Testis (tissue), 3 donors: ENCODE measurements around the gene SYK. TPM values are rescaled to one million over a fixed set of nuclear protein-coding genes. Genes with fewer than 3 reads are reported as not detected.

ENCODE experiments used
- DNase-seq: peaks from one replicate; pipeline ENCODE4 v3.0.0-alpha.2; 2019
- H3K27ac ChIP-seq, 2 donors: fragments of 200-600 bp; sonication (generic); one replicate each; pipeline ENCODE4 v1.5.1; 2019
- H3K27me3 ChIP-seq: fragments of 200-600 bp; sonication (generic); one replicate; pipeline ENCODE4 v1.5.1; 2019
- H3K36me3 ChIP-seq: fragments of 200-600 bp; sonication (generic); one replicate; pipeline ENCODE4 v1.5.1; 2017; ENCODE audit warnings: low read depth; ENCODE audit errors: missing control alignments
- H3K4me1 ChIP-seq: fragments of 200-600 bp; sonication (generic); one replicate; pipeline ENCODE4 v1.5.1; 2019
- H3K4me3 ChIP-seq, 2 donors: fragments of 200-600 bp; sonication (generic); one replicate each; pipeline ENCODE4 v1.5.1; 2017 to 2019
- H3K9me3 ChIP-seq: fragments of 200-600 bp; sonication (generic); one replicate; pipeline ENCODE4 v1.5.1; 2017
- POLR2A ChIP-seq: fragments of 450-650 bp; IDR thresholded peaks from one replicate; pipeline ENCODE4 v1.6.1; 2017; ENCODE audit warnings: antibody characterized with exemption, mild to moderate bottlenecking, moderate library complexity
- WGBS, 2 donors: methylation state at CpG; one replicate each; pipeline ENCODE4 v1.1.5; 2018; 5-methylcytosine and 5-hydroxymethylcytosine counted together
- intact Hi-C: fragments of 100-400 bp; cut with DNase I; formaldehyde crosslinking; loops from one replicate; pipeline ENCODE4 v1.15.1; 2023; ENCODE audit warnings: low total_unique reads
- polyA plus RNA-seq: library from polyadenylated mRNA; stranded (reverse); fragments of 350-450 nt; fragmentation: Illumina TruSeq; extraction: RNeasy Lipid Tissue Mini Kit (QIAGEN cat#74804); gene quantifications from one replicate; pipeline ENCODE4 v1.2.3, GENCODE V29; 2014; ENCODE audit warnings: low read depth, low replicate concordance; ENCODE audit not compliant: insufficient read depth
- total RNA-seq, 2 donors: library from RNA; depleted of rRNA; stranded (reverse); fragments of >200 nt; gene quantifications; one replicate each; pipeline ENCODE4 v1.2.3, GENCODE V29; 2016
- TF ChIP-seq, protein P1 (sequence below), 3 experiments: fragments of 450-650 bp in 2 of 3; fragments of 200-600 bp in 1 of 3; sonication (generic) in 1 of 3; IDR thresholded peaks; one replicate each; pipeline ENCODE4 v1.5.1; 2016 to 2019; ENCODE audit warnings: antibody characterized with exemption in 3 of 3, mild to moderate bottlenecking in 2 of 3, moderate library complexity in 1 of 3

SYK gene
- total and polyA plus RNA-seq, 3 donors from 2014 or later: 22.0 to 51.1 (median 30.8) TPM

DNA sequence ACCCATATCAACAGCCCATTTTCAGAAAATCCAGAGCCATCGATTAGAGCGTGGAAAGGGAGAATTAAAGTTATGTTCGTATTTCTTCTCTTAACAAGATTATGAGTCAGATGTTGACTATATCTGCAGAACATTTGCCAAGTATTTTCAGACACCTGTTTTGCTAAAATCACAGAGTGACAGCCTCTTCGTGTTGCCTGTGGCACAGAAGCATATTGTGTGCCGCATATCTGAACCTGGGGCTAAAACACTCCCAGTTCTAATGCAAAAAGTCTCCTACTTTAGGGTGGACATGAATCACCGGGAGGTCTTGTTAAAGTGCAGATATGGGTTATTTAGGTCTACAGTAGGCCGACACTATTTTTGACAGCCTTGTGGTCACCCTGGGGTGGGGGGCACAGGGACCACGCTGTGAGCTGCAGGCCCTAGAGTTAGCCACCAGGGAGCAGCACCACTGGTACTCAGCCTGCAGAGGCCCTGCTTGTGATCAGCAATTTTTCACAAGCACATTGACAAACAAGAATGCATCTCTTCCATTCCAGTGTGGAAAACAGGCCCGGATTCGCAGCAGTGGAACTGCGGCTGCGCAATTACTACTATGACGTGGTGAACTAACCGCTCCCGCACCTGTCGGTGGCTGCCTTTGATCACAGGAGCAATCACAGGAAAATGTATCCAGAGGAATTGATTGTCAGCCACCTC is 93.5 kb downstream of the SYK start:
- Histone ChIP-seq H3K4me1 (no peaks in the 10 kb centered on the region), H3K27ac (no peak overlapping the region), H3K36me3 (no peaks in the 10 kb centered on the region), H3K4me3 (no peak overlapping the region), H3K27me3 (no peaks in the 10 kb centered on the region), H3K9me3 (no peaks in the 10 kb centered on the region)
- TF ChIP-seq POLR2A: no peak
- TF ChIP-seq, protein P1, sequence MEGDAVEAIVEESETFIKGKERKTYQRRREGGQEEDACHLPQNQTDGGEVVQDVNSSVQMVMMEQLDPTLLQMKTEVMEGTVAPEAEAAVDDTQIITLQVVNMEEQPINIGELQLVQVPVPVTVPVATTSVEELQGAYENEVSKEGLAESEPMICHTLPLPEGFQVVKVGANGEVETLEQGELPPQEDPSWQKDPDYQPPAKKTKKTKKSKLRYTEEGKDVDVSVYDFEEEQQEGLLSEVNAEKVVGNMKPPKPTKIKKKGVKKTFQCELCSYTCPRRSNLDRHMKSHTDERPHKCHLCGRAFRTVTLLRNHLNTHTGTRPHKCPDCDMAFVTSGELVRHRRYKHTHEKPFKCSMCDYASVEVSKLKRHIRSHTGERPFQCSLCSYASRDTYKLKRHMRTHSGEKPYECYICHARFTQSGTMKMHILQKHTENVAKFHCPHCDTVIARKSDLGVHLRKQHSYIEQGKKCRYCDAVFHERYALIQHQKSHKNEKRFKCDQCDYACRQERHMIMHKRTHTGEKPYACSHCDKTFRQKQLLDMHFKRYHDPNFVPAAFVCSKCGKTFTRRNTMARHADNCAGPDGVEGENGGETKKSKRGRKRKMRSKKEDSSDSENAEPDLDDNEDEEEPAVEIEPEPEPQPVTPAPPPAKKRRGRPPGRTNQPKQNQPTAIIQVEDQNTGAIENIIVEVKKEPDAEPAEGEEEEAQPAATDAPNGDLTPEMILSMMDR (IDR thresholded peaks at IDR 0.05): peak; percentile 14 to 41 (median 35)
- intact Hi-C loops: no loop called here
- no peak for DNase-seq
- 84% methylated on average over 16 of the region's 16 CpGs for whole genome bisulfite sequencing, 2 donors

DNA sequence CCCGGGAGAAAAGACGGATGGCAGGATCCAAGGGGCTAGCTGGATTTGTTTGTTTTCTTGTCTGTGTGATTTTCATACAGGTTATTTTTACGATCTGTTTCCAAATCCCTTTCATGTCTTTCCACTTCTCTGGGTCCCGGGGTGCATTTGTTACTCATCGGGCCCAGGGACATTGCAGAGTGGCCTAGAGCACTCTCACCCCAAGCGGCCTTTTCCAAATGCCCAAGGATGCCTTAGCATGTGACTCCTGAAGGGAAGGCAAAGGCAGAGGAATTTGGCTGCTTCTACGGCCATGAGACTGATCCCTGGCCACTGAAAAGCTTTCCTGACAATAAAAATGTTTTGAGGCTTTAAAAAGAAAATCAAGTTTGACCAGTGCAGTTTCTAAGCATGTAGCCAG is 94.2 kb downstream of the SYK start:
- intact Hi-C loops: no loop called here

DNA sequence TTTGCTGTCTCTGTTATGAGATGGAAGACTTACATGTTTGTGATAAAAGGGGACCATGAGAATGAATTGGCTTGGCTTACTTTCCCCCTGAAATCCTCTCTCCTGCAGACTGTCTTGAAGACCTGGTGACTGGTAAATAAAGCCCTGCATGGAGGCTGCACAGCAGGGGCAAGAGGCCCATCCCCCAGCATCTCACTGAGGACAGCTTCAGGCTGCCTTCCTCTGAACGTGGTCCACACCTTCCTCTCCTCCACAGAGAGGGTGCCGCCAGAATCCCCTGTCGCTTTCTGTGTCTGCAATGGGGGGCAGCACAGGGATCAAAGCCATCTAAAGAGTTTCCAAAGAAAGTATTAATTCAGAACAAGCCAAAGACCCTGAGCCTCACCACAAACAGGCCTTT is 94.6 kb downstream of the SYK start:
- intact Hi-C loops: no loop called here
- H3K4me1 ChIP-seq: no peaks in the 10 kb centered on the region
- TF ChIP-seq, protein P1 (IDR thresholded peaks at IDR 0.05): no peak
- no peak for TF ChIP-seq POLR2A
- 68 to 77% methylated on average over 3 of the region's 3 CpGs for WGBS, 2 donors
- H3K36me3 ChIP-seq: no peaks in the 10 kb centered on the region
- H3K27me3 ChIP-seq: no peaks in the 10 kb centered on the region
- H3K27ac ChIP-seq: no peak overlapping the region
- no peak overlapping the region for H3K4me3 ChIP-seq
- no peak for DNase-seq
- H3K9me3 ChIP-seq: no peaks in the 10 kb centered on the region

More for the DNA sequence above, 94.2 kb downstream of the SYK start:
- Histone ChIP-seq H3K27me3 (no peaks in the 10 kb centered on the region), H3K4me1 (no peaks in the 10 kb centered on the region), H3K9me3 (no peaks in the 10 kb centered on the region), H3K27ac (no peak overlapping the region), H3K36me3 (no peaks in the 10 kb centered on the region), H3K4me3 (no peak overlapping the region)
- TF ChIP-seq, protein P1 (IDR thresholded peaks at IDR 0.05): no peak
- TF ChIP-seq POLR2A: no peak
- DNase-seq: no peak
- 75 to 84% methylated on average over 7 of the region's 7 CpGs for WGBS, 2 donors

DNA sequence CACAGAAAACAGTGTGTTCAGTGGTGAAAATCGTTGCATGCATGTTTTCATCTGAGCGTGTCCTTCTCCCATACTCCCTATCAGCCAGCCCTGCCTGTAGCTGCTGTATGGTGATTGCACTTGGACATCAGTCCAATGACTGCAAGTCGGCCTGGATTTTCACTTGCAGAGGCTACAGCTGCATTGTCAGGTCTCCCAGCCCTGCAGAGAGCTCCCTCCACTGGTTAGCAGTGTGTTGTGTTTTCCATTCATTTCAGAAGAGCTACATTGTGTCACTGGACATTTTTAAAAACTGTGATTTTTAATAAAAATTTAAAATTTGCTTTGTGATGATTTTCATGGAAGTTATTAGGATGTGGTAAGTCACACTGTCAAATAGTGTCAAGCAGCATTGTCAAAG is 96.6 kb downstream of the SYK start:
- intact Hi-C loops: no loop called here
- Histone ChIP-seq H3K9me3 (no peaks in the 10 kb centered on the region), H3K4me3 (no peak overlapping the region), H3K36me3 (no peaks in the 10 kb centered on the region), H3K27me3 (no peaks in the 10 kb centered on the region), H3K27ac (no peak overlapping the region), H3K4me1 (no peaks in the 10 kb centered on the region)
- DNase-seq: no peak
- 67 to 74% methylated on average over 3 of the region's 3 CpGs for WGBS, 2 donors
- TF ChIP-seq POLR2A: no peak
- TF ChIP-seq, protein P1 (IDR thresholded peaks at IDR 0.05): no peak

DNA sequence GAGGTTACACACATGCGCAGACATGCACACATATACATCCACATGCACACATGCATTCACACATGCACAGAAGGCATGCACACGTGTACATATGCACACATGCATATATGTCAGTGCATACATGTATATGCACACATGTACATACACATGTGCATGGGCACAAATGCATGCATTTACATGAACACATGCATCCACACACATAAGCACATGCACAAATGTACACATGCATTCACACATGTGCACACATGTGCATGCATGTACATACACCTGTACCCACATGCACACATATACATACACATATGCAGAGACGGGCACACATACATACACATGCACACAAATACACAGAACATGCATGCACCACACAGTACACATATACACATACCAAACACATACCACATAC is 97.7 kb downstream of the SYK start:
- no peak overlapping the region for H3K4me3 ChIP-seq
- intact Hi-C loops: no loop called here
- TF ChIP-seq, protein P1 (IDR thresholded peaks at IDR 0.05): no peak
- no peak for TF ChIP-seq POLR2A
- H3K27me3 ChIP-seq: no peaks in the 10 kb centered on the region
- H3K36me3 ChIP-seq: no peaks in the 10 kb centered on the region
- 93 to 97% methylated on average over 3 of the region's 3 CpGs for WGBS, 2 donors
- H3K4me1 ChIP-seq: no peaks in the 10 kb centered on the region
- H3K9me3 ChIP-seq: no peaks in the 10 kb centered on the region
- no peak for DNase-seq
- no peak overlapping the region for H3K27ac ChIP-seq
